Parathyroid adenoma (tissue), 2 donors: Measurements from ENCODE around the gene TAF4.

ENCODE experiments used
- H2AFZ ChIP-seq: fragments of 300-600 bp; sonication (generic); one replicate; pipeline ENCODE4 v1.7.0; 2017; ENCODE audit warnings: antibody characterized with exemption, mild to moderate bottlenecking
- H3K27ac ChIP-seq: fragments of 300-600 bp; sonication (generic); one replicate; pipeline ENCODE4 v1.7.0; 2017
- H3K27me3 ChIP-seq: fragments of 300-600 bp; sonication (generic); one replicate; pipeline ENCODE4 v1.7.0; 2017; ENCODE audit warnings: low read length; ENCODE audit not compliant: control insufficient read depth, insufficient read depth
- H3K36me3 ChIP-seq: fragments of 300-600 bp; sonication (generic); one replicate; pipeline ENCODE4 v1.7.0; 2017; ENCODE audit warnings: low read length; ENCODE audit not compliant: control insufficient read depth, insufficient read depth
- H3K4me1 ChIP-seq: fragments of 300-600 bp; sonication (generic); one replicate; pipeline ENCODE4 v1.7.0; 2017; ENCODE audit warnings: control low read depth
- H3K4me2 ChIP-seq: fragments of 300-600 bp; sonication (generic); one replicate; pipeline ENCODE4 v1.7.0; 2017; ENCODE audit warnings: low read length
- H3K4me3 ChIP-seq: fragments of 300-600 bp; sonication (generic); one replicate; pipeline ENCODE4 v1.7.0; 2017; ENCODE audit warnings: low read depth, low read length
- H3K79me2 ChIP-seq: fragments of 300-600 bp; sonication (generic); one replicate; pipeline ENCODE4 v1.7.0; 2017; ENCODE audit warnings: control low read depth
- H3K9ac ChIP-seq: fragments of 300-600 bp; sonication (generic); one replicate; pipeline ENCODE4 v1.7.0; 2017; ENCODE audit warnings: mild to moderate bottlenecking
- H3K9me3 ChIP-seq: fragments of 300-600 bp; sonication (generic); one replicate; pipeline ENCODE4 v1.7.0; 2017; ENCODE audit warnings: low read length; ENCODE audit not compliant: control insufficient read depth
- TF ChIP-seq, protein P1 (sequence below): fragments of 300-600 bp; sonication (generic); IDR thresholded peaks from one replicate; pipeline ENCODE4 v1.7.0; 2017; ENCODE audit warnings: antibody characterized with exemption, mild to moderate bottlenecking
- donor health status: primary hyperparathyroidism.

The TAF4 gene

DNA sequence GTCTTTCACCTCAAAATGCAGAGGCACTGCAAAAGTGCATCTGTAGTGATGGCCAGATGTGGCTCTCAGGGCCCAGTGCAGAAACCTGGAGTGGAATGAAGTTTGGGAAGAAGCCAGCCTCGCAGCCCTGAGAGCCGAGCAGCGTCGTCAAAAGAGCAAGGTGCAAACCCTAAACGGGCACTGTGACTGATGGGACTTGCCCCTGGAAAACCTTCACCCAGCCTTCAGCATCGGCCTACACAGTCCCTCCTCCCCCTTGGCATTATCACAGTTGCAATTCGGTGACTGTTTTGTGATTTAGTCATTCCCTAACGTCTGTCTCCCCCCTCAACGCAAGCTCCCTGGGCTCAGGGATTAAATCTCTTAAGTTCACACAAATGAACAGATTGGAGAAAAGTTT is 38.6 kb downstream of the TAF4 start:
- Histone ChIP-seq H3K27ac (no peak overlapping the region), H2AFZ (no peak overlapping the region), H3K36me3 (no peaks in the 10 kb centered on the region)

DNA sequence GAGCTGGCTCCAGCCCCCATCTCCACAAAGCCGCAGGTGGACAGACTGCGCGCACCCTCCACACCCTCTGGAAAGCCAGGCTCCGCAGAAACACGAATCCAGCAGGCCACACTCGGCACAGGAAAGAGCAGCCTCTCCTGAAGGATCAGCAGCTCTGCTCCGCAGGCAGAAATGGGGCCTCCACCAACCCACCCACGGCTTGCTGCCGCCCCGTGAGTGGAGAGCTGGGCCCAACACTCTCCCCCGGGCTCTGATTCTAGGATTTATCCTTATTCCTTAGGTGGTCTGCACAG is 39.2 kb downstream of the TAF4 start:
- Histone ChIP-seq H3K36me3 (no peaks in the 10 kb centered on the region), H3K4me3 (no peak overlapping the region), H3K79me2 (peaks cover 82% of the 10 kb centered on the region), H2AFZ (no peak overlapping the region), H3K27ac (no peak overlapping the region), H3K4me2 (no peak overlapping the region), H3K9me3 (no peaks in the 10 kb centered on the region), H3K27me3 (no peaks in the 10 kb centered on the region), H3K9ac (no peak overlapping the region), H3K4me1 (no peaks in the 10 kb centered on the region)
- TF ChIP-seq, protein P1, sequence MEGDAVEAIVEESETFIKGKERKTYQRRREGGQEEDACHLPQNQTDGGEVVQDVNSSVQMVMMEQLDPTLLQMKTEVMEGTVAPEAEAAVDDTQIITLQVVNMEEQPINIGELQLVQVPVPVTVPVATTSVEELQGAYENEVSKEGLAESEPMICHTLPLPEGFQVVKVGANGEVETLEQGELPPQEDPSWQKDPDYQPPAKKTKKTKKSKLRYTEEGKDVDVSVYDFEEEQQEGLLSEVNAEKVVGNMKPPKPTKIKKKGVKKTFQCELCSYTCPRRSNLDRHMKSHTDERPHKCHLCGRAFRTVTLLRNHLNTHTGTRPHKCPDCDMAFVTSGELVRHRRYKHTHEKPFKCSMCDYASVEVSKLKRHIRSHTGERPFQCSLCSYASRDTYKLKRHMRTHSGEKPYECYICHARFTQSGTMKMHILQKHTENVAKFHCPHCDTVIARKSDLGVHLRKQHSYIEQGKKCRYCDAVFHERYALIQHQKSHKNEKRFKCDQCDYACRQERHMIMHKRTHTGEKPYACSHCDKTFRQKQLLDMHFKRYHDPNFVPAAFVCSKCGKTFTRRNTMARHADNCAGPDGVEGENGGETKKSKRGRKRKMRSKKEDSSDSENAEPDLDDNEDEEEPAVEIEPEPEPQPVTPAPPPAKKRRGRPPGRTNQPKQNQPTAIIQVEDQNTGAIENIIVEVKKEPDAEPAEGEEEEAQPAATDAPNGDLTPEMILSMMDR, result no peak

More for the DNA sequence above, 38.6 kb downstream of the TAF4 start:
- TF ChIP-seq, protein P1, result no peak
- Histone ChIP-seq H3K4me2 (no peak overlapping the region), H3K79me2 (peaks cover 87% of the 10 kb centered on the region), H3K27me3 (no peaks in the 10 kb centered on the region), H3K4me1 (no peaks in the 10 kb centered on the region), H3K9ac (no peak overlapping the region), H3K4me3 (no peak overlapping the region), H3K9me3 (no peaks in the 10 kb centered on the region)

DNA sequence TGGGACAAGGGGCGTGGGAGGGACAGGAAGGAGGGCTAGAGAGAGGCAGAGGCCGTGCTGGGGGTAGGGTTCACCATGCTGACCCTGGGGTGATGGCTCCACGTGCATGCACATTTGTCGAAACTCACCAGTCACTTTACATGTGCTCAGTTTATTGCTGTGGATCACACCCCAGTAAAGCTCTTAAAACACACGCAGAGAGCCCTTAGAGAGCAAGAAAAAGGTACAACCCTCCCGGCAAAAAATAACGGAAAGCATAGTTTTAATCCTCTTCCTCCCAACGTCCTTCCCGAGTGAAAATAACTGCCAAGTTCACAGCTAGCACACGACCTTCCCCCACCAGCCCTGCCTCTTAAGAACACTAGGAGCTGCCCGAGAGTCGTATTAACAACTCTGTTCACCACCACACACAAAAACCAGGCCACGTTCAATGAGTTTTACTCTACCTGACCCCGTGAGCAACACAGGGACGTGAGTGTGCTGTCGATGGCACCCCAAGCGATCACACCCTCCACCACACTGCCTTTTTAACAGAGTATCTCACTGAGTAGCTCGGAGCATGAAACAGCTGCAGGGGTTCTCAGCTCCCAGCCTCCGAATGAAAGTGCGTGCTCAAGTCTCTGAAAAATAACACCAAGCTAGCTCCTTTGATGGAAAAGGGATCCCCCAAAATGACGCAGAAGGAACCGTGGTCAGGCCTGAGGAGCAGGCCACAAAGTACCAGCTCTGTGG is 39.7 kb downstream of the TAF4 start:
- TF ChIP-seq, protein P1, result no peak
- H3K79me2 ChIP-seq, result peaks cover 82% of the 10 kb centered on the region
- no peaks in the 10 kb centered on the region for H3K36me3 ChIP-seq
- no peak overlapping the region for H2AFZ ChIP-seq
- H3K27ac ChIP-seq, result no peak overlapping the region
- no peaks in the 10 kb centered on the region for H3K4me1 ChIP-seq
- H3K9ac ChIP-seq, result no peak overlapping the region
- no peaks in the 10 kb centered on the region for H3K27me3 ChIP-seq
- no peaks in the 10 kb centered on the region for H3K9me3 ChIP-seq
- H3K4me2 ChIP-seq, result no peak overlapping the region
- H3K4me3 ChIP-seq, result no peak overlapping the region

DNA sequence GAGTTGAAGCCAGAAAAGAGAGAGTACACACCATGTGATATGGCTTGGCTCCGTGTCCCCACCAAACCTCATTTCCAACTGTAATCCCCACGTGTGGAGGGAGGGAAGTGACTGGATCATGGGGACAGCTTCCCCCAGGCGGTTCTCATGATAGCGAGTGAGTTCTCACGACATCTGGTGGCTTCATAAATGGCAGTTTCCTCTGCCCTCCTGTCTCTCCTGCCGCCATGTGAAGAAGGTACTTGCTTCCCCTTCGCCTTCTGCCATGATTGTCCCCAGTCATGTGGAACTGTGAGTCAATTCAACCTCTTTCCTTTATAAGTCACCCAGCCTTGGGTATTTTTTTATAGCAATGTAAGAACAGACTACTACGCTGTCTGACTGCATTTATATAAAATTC is 40.3 kb downstream of the TAF4 start:
- H3K4me2 ChIP-seq, result no peak overlapping the region
- TF ChIP-seq, protein P1, result no peak
- H3K4me1 ChIP-seq, result no peaks in the 10 kb centered on the region
- no peaks in the 10 kb centered on the region for H3K36me3 ChIP-seq
- H3K4me3 ChIP-seq, result no peak overlapping the region
- H3K9me3 ChIP-seq, result no peaks in the 10 kb centered on the region
- H2AFZ ChIP-seq, result no peak overlapping the region
- H3K27ac ChIP-seq, result no peak overlapping the region
- no peaks in the 10 kb centered on the region for H3K27me3 ChIP-seq
- peaks cover 79% of the 10 kb centered on the region for H3K79me2 ChIP-seq
- no peak overlapping the region for H3K9ac ChIP-seq

DNA sequence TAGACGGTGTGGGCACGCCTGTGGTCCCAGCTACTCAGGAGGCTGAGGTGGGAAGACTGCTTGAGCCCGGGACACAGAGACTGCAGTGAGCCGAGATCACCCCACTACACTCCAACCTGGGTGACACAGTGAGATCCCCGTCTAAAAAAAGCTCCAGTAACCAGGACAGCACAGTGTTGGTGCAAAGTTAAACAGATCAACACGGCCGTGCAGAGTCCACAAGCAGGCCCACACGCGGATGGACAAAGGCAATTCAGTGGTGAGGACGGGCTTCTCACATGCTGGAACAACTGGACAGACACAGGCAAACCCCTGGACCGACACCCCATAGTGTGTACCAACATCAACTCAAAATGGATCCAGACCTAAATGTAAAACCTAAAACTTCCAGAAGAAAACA is 41.7 kb downstream of the TAF4 start:
- Histone ChIP-seq H3K79me2 (peaks cover 76% of the 10 kb centered on the region), H3K4me3 (no peak overlapping the region), H3K27me3 (no peaks in the 10 kb centered on the region), H3K9ac (no peak overlapping the region), H3K9me3 (no peaks in the 10 kb centered on the region), H3K36me3 (no peaks in the 10 kb centered on the region), H3K27ac (no peak overlapping the region), H3K4me2 (no peak overlapping the region), H2AFZ (no peak overlapping the region), H3K4me1 (no peaks in the 10 kb centered on the region)
- TF ChIP-seq, protein P1, result no peak
